Activated CD4-positive, alpha-beta T cell treated with anti-CD3 and anti-CD28 coated beads, Interleukin-10, Interleukin-2, amounts not matched to agents 100 ng/mL and 50 ng/mL, durations not matched to agents 16 hours and 8 hours (primary cell): ENCODE measurements around the gene SUCNR1.
"Not testable (repeated sequence)": the region's sequence is repeated elsewhere in the genome, so short reads cannot be mapped to it uniquely, and the experiment has no call there.

ENCODE experiments used
- DNase-seq: peaks from one replicate; pipeline ENCODE4 v3.0.0-alpha.2; 2020

SUCNR1 gene

GRCh38 chr3:151903501-151903991 is 30.1 kb downstream of the SUCNR1 start:
- DNase-seq, result no peak

DNA sequence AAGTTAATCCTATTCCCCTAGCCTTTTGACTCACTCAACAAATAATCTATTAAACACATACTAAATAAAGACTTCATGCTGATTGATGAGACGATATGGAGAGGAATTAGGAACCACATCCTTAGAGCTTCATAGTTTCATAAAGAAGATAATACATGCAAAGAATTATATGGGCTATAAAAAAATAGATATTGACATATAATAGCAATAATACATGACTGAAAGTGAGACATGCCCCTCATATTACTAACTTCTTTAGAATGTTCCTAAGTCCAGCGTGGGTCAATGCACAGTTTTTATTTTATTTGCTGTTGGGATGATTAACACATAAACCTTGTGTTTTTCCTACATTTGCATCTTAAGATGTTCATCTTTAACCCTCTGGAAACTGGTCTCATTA is 32.2 kb downstream of the SUCNR1 start:
- DNase-seq, result no peak

DNA sequence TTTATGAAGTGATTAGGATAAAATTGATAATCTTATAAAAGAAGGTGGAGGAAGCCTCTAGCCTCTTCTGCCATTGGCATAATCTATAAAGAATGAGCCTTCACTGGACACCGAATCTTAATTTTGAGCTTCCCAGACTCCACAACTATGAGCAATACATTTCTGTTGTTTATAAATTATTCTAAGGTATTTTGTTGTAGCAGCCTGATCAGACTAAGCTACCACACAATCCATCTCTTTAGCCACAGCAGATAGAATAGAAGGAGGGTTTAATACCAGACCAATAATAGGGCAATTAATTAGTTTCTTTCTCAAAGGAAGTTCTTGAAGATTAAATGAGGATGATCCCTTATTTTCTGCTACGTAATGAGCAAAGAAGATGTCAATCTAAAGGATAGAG is 33.3 kb downstream of the SUCNR1 start:
- no peak for DNase-seq

DNA sequence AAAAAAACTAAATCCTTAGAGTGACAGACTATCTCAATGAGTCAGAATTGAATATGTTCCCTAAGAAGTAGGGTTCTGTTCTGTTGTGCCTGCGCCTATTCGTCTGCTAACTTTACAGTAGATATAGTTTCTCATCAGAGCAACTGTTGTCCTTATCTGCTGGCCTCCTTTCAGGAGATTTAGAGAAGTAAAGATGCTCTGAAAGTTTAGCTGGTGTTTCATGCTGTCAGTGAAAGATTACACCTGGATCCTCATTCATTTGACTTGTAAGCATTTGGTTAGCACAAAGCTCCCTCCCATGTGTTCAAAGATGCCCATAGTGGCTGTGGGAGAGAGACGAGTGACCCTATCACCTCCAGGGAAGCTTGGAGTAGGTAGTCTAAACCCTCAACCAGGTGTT is 35.0 kb downstream of the SUCNR1 start:
- no peak for DNase-seq

DNA sequence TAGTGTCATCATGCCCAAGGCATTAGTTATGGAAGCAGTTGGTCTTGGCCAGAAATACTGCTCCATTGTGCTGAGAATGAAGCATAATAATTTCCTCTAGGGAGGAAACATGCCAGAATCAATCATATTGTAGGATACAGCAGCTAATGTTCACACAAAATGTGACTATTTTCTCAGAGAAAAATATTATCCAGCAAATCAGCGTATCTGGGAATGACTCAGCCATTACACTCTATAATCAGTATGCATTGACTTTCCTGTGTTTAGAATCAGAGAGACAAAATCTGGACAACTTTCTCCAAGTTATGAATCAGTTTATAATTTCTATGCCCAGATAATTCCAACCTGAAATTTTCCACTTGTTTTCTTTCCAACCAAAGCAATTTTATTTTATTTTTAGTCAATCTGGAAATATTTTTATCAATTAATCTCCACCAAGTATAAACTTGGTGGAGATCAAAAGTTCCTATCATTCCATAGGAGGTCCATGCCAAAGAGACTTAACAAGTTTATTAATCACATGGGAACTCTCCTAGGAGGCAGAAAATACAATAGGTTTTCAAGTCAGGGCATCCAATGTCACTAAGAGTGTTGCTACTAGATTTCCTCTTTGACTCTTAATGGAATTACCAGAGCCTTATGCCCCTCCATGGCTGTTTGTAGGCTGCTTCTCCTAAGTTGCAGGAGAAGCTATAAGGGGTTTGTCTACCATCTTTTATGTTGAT is 36.4 kb downstream of the SUCNR1 start:
- no peak for DNase-seq

GRCh38 chr3:151911462-151911861 is 38.0 kb downstream of the SUCNR1 start:
- DNase-seq, result no peak

DNA sequence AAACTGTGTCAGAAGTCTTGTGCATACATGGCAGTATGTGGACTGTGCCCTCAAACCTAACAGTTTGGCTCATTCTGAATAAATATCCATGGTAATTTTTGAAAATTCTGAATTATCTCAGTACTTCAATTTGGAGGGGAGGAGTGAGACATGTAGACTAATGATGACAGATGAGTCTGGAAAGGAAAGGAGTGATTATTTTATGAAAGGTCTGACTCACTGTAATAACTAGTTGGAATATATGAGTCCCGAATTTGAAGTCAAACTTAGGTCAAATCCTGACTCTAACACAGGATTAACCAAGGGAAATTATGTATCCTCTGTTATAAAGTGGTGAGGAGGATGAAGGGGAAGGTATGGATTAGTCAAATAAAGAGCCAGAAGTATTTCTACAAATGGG is 38.6 kb downstream of the SUCNR1 start:
- DNase-seq, result no peak

GRCh38 chr3:151916781-151917180 is 43.3 kb downstream of the SUCNR1 start:
- no peak for DNase-seq

DNA sequence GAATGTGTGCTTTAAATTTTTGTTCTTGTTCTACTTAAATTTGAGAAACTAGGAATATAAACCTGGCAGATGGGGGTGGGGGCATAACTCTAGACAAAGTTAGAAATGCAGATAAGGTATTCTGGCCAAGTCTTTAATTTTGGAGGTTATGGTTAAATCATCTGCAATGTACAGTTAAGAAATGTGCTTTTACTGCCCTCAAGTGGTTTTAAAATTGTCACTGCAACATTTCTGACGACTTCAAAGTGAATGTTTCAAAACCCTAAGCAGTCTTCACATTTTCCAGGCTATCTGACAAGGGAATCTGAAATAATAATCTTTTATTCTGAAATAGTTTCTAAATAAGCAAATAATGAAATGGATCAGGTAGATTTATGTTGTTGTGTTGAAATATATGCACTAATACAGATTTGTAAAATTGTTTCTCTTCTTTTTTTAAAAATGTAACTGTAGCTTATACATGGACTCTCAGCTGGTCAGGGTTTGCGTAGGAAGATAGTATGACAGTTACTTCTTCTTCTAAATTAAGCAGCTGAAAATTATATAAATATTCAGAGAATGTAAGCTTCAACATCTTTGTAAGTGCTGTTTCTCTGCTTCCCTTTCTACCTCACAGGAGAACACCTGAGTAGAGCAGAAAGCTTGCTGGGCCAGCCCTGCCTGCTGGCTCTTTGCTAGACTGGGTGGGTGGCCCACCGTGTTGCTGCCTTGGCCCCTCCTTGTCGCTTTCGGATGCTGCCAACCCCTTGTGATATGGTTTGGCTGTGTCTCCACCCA is 45.0 kb downstream of the SUCNR1 start:
- peak; percentile 35 for DNase-seq

- DNase-seq, result no peak
Measured at GRCh38 chr3:151919030-151919328, 45.5 kb downstream of the SUCNR1 start.

DNA sequence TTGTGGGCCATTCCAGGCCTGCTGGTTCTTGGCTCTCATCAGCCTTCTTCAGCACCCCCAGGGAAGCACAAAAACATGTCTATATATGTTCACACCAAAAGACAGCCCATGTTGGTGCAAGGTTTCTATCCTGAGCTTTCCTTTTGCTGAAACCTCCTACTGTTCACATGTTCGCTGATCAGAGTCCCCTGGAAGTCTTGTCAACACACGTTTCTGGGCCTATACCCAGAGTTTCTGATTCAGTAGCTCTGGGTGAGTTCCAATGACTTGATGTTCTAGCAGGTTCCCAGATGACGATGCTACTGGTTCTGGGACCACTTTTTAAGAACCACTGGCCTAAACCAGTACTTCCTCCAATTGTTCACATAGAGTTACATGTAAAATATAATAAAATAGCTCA is 46.0 kb downstream of the SUCNR1 start:
- no peak for DNase-seq

DNA sequence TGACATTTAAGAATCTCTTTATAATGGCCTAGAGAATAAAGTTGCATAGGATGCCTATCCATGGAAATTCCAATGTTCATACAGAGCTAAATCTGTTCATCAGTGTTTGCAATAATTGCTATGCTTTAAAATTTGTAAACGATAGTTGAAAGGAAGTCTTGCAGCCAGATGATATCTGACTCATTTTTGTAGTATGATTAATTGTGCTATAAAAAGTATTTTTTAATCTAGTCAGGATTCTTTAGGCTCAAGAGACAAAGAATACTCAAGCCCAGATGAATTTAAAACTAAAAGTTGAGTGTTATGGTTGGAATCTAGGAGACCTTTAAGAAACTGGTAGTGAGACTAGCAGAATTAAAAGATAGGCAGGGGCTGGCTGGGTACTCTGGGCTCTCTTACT is 50.5 kb downstream of the SUCNR1 start:
- no peak for DNase-seq

DNA sequence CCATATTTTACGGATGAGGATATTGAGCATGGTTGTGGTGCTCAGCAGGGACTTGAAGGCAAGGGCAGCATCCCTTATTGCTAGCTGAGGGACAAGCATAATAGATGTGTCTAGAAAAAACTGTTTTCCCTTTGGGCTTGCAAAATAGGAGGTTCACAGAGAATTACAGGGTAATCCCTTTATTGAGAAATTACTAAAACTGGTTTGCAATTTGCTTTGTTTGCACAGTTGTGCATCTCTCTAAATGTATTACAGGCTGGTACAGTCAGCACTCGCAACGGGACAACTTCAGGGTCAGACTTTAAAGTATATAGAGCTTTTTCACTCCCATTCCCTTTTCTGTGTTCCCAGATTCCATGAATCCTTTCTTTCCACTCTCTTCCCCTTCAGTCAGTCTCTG is 51.3 kb downstream of the SUCNR1 start:
- DNase-seq, result no peak

DNA sequence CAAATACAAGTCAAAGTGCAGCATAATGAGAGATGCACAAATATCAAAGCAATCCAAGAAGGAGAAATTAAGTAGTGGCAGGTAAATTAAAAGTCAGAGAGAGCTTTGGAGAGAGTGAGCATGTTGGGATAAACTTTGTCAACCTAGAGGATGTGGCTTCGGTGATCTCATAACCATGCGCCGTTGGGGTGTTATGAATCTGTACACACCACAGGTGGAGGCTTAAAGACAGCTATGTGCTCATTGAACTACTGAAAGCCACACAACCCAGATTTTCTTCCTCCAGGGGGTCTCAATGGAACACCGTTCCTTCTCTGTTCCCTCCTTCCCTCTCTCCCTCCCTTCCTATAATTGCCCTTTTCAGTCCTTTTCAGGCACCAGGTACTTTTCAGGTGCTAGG is 52.0 kb downstream of the SUCNR1 start:
- peak; percentile 45 for DNase-seq

- no peak for DNase-seq
Measured at GRCh38 chr3:151925876-151926275, 52.4 kb downstream of the SUCNR1 start.

- DNase-seq, result no peak
Measured at GRCh38 chr3:151926956-151927355, 53.5 kb downstream of the SUCNR1 start.

GRCh38 chr3:151927915-151928525 is 54.6 kb downstream of the SUCNR1 start:
- not testable (repeated sequence) for DNase-seq

GRCh38 chr3:151931171-151931570 is 57.7 kb downstream of the SUCNR1 start:
- no peak for DNase-seq

- no peak for DNase-seq
Measured at GRCh38 chr3:151933234-151933853, 59.9 kb downstream of the SUCNR1 start.
